HL-60 (cell line): ENCODE results near the gene TEC.

ENCODE experiments used
- CTCF ChIP-seq: IDR thresholded peaks from one replicate; pipeline ENCODE4 v1.5.1; 2011; ENCODE audit warnings: low read length, control low read depth, inconsistent platforms; ENCODE audit not compliant: insufficient read depth
- POLR2AphosphoS5 ChIP-seq: IDR thresholded peaks from 2 replicates; pipeline ENCODE4 v1.6.1; 2012; ENCODE audit warnings: low read depth

- no peak for TF ChIP-seq CTCF
- TF ChIP-seq POLR2AphosphoS5 = no peak
These were observed 136.0 kb downstream of the TEC start for GRCh38 chr4:48133669-48134068.
